Osteoblast (primary cell): Measurements from ENCODE around the gene EHF. TPM values are rescaled to one million over a fixed set of nuclear protein-coding genes. Genes with fewer than 3 reads are reported as not detected.

Experiments used
- DNase-seq: peaks from one replicate; pipeline ENCODE4 v3.0.0; 2011; ENCODE audit warnings: low spot score, mixed read lengths; ENCODE audit not compliant: insufficient read length; ENCODE audit errors: missing footprints
- H2AFZ ChIP-seq: 2 replicates; pipeline ENCODE4 v1.6.0; 2011; ENCODE audit warnings: mild to moderate bottlenecking, low read length
- H3K27ac ChIP-seq: 2 replicates; pipeline ENCODE4 v1.5.1; 2011; ENCODE audit warnings: mild to moderate bottlenecking, low read depth, low read length, moderate library complexity
- H3K27me3 ChIP-seq: 2 replicates; pipeline ENCODE4 v1.6.0; 2012; ENCODE audit warnings: mild to moderate bottlenecking, control low read depth, inconsistent platforms, low read length, moderate library complexity; ENCODE audit not compliant: insufficient read depth
- H3K36me3 ChIP-seq: 2 replicates; pipeline ENCODE4 v1.5.1; 2011; ENCODE audit warnings: mild to moderate bottlenecking, low read length, control low read depth, moderate library complexity; ENCODE audit not compliant: insufficient read depth
- H3K4me1 ChIP-seq: 2 replicates; pipeline ENCODE4 v1.5.1; 2011; ENCODE audit warnings: mild to moderate bottlenecking, low read length, control low read depth, moderate library complexity; ENCODE audit not compliant: insufficient read depth
- H3K4me2 ChIP-seq: 2 replicates; pipeline ENCODE4 v1.6.0; 2011; ENCODE audit warnings: mild to moderate bottlenecking, low read length; ENCODE audit not compliant: insufficient read depth
- H3K4me3 ChIP-seq: fragments of 200-600 bp; sonication (generic); 3 replicates; pipeline ENCODE4 v1.5.1; 2012; ENCODE audit warnings: mild to moderate bottlenecking, low read length, inconsistent platforms; ENCODE audit not compliant: insufficient read depth
- H3K79me2 ChIP-seq: 2 replicates; pipeline ENCODE4 v1.6.0; 2012; ENCODE audit warnings: mild to moderate bottlenecking, low read length, control low read depth, inconsistent platforms; ENCODE audit not compliant: insufficient read depth
- H3K9me3 ChIP-seq: 2 replicates; pipeline ENCODE4 v1.5.1; 2011; ENCODE audit warnings: low read depth, low read length, control low read depth
- H4K20me1 ChIP-seq: 2 replicates; pipeline ENCODE4 v1.6.0; 2012; ENCODE audit warnings: mild to moderate bottlenecking, low read length, control low read depth; ENCODE audit not compliant: insufficient read depth
- CTCF ChIP-seq: IDR thresholded peaks from 2 replicates; pipeline ENCODE4 v1.5.1; 2011; ENCODE audit warnings: mild to moderate bottlenecking, low read depth, low read length, moderate library complexity; ENCODE audit errors: extremely low read depth
- total RNA-seq: library from RNA; depleted of rRNA; stranded (reverse); fragments of >200 nt; gene quantifications from 2 replicates; pipeline ENCODE4 v1.2.3, GENCODE V29; 2012

The EHF gene
- total RNA-seq, 1 donor, result not detected

GRCh38 chr11:34665077-34665835 lies 44.4 kb downstream of the EHF start:
- TF ChIP-seq CTCF, result no peak
- peaks cover 5% of the 10 kb centered on the region for H3K27me3 ChIP-seq
- no peak overlapping the region for H3K27ac ChIP-seq
- no peak overlapping the region for H2AFZ ChIP-seq
- H3K9me3 ChIP-seq, result no peaks in the 10 kb centered on the region
- no peaks in the 10 kb centered on the region for H3K4me1 ChIP-seq
- no peak overlapping the region for H3K4me3 ChIP-seq
- no peak for DNase-seq
- H4K20me1 ChIP-seq, result no peaks in the 10 kb centered on the region
- H3K36me3 ChIP-seq, result no peaks in the 10 kb centered on the region
- no peak overlapping the region for H3K4me2 ChIP-seq
- no peaks in the 10 kb centered on the region for H3K79me2 ChIP-seq

- TF ChIP-seq CTCF, result no peak
- Histone ChIP-seq H2AFZ (no peak overlapping the region), H3K36me3 (no peaks in the 10 kb centered on the region), H3K4me3 (no peak overlapping the region), H3K79me2 (no peaks in the 10 kb centered on the region), H3K9me3 (no peaks in the 10 kb centered on the region), H3K27ac (no peak overlapping the region), H3K27me3 (peaks cover 5% of the 10 kb centered on the region), H4K20me1 (no peaks in the 10 kb centered on the region), H3K4me2 (no peak overlapping the region), H3K4me1 (no peaks in the 10 kb centered on the region)
- DNase-seq, result no peak
These were observed 47.1 kb downstream of the EHF start for GRCh38 chr11:34667810-34668582.

GRCh38 chr11:34668583-34669053 lies 47.7 kb downstream of the EHF start:
- Histone ChIP-seq H3K27ac (no peak overlapping the region), H3K36me3 (no peaks in the 10 kb centered on the region), H3K4me2 (no peak overlapping the region), H3K4me3 (no peak overlapping the region), H3K9me3 (no peaks in the 10 kb centered on the region), H2AFZ (no peak overlapping the region), H3K4me1 (no peaks in the 10 kb centered on the region), H3K27me3 (peaks cover 5% of the 10 kb centered on the region), H3K79me2 (no peaks in the 10 kb centered on the region), H4K20me1 (no peaks in the 10 kb centered on the region)
- DNase-seq, result no peak
- no peak for TF ChIP-seq CTCF

- Histone ChIP-seq H4K20me1 (no peaks in the 10 kb centered on the region), H2AFZ (no peak overlapping the region), H3K27ac (no peak overlapping the region), H3K27me3 (peaks cover 5% of the 10 kb centered on the region), H3K4me2 (no peak overlapping the region), H3K4me1 (no peaks in the 10 kb centered on the region), H3K4me3 (no peak overlapping the region), H3K79me2 (no peaks in the 10 kb centered on the region), H3K36me3 (no peaks in the 10 kb centered on the region), H3K9me3 (no peaks in the 10 kb centered on the region)
- no peak for TF ChIP-seq CTCF
- DNase-seq, result no peak
These were observed 48.6 kb downstream of the EHF start for GRCh38 chr11:34669458-34669857.
